HuH-7 (cell line): ENCODE data around the gene SIPA1.
"Not testable (repeated sequence)": the region's sequence is repeated elsewhere in the genome, so short reads cannot be mapped to it uniquely, and the experiment has no call there.

ENCODE experiments used
- DNase-seq: peaks from one replicate; pipeline ENCODE4 v3.0.0; 2011; ENCODE audit warnings: low spot score

SIPA1 gene

DNA sequence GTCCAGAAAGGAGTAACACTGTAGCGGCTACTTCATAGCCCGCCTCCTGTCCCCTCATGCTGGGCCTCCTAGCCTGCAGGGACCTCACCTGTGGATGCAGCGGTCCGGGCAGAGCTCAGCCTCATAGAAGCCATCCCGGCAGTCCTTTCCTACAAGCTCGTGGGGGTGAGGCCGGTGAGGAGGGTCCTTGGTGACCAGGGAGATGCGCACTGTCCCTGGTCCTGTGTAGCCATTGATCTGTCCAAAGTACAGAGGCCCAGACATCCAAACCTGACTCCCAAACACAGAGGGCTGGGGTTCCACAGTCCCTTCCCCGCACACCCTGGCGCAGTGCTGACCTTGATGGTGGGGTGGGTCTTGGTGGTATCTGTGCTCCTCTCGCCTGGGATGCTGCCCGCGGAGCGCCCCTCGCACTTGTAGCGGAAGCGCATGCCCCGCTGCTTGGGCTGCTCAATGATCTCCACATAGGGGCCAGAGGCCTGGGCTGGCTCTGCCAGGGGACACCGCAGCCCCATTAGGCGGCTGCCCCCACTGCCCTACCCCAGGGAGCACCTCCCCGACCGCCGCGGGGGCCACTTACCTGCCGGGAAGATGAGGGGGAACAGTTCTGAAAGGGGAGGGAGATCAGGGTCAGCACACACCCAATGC lies 23.8 kb downstream of the SIPA1 start:
- DNase-seq, result no peak

DNA sequence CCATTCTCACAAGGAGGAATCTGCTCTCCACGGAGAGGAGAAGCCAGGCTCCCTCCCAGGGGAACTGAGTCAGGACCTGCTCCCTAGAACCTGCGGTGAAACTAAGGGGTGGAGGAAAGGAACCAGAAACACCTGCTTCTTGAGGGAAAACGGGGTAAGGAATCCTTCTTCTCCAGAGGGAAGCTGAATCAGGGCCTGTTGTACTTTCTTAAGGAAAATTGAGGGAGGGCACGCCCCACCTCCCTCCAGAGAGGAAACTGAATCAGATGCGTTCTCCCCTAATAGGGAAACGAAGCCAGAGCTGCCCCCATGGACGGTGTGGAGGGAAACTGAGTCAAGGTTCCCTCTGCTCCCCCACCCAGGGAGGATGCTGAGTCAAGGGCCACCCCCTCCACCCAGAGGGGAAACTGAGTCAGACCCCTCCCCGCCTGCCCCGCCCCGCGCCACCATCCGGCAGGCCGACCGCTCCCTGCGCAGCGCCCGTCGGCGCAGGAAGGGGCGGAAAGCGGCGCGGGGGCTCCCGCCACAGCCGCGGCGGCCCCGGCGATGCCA lies 24.4 kb downstream of the SIPA1 start:
- no peak for DNase-seq

DNA sequence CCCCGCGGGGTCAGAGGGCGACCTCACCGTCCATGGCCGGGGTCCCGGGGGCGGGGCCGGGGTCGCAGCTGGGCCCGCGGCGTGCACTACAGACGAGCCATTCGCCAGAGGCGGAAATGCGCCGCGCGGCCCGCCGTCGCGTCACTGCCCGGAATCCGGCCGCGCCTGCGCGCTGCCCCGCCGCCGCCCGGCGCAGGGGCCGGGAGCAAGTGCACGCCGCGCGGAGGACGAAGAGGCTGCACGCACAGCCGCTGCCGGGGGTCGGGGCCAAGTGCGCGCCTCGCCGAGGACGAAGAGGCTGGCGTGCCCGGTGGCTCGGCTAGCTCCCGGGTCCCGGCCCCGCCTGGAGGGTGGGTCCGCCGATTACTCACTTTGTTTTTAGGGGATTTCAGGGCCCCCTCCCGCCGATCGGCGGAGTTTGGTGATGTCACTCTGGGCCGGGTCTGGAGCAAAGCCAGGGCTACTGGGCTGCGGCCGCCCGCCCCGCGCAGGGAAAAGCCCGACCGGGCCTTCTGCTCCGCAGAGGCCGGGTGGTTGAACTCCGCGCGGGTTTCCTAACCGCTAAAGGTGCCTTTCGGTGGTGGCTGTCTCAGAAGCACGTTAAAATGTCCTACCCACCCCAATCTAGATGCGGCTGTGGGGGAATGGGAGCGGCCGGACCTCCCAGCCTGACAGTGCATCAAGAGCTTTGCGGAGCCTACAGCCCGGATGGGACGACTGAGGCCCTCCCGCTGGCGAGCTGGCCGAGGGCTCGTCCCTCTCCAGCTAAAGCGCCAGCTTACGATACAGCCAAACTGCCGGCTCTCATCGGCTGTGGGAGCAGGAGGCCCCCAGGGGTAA lies 25.1 kb downstream of the SIPA1 start, which contains the start of gene RELA:
TSS of gene RELA (minus strand) at position 118 of the 840 bp plus-strand sequence. CDS start at position 34, 84 bp downstream.
- peak; percentile 79 for DNase-seq

DNA sequence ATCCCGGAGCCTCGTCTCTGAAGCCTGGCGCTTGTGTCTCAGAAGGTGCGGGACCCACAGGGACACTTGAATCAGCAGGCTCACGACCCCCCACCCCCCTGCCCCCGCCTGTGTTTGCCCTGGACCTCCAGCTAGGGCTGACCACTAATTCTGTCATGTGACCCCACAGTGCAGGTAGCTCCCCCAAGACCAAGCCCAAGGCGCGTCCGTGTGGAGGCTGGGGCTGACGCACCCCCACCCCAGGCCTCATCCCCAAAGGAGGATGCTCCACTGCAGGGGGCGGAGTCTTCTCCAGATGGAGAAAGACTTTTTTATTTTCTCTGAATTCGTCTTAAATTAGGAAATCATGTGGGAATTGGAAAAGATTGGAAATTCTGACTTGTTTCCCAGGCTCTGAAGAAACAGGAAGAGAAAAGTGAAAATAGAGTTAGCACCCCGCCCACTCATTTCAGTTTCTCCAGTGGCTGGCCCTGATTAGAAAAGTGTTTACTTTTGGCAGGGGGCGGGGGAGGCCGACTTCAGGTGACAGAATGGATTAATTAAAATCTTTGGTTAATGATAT lies 25.8 kb downstream of the SIPA1 start:
- no peak for DNase-seq

DNA sequence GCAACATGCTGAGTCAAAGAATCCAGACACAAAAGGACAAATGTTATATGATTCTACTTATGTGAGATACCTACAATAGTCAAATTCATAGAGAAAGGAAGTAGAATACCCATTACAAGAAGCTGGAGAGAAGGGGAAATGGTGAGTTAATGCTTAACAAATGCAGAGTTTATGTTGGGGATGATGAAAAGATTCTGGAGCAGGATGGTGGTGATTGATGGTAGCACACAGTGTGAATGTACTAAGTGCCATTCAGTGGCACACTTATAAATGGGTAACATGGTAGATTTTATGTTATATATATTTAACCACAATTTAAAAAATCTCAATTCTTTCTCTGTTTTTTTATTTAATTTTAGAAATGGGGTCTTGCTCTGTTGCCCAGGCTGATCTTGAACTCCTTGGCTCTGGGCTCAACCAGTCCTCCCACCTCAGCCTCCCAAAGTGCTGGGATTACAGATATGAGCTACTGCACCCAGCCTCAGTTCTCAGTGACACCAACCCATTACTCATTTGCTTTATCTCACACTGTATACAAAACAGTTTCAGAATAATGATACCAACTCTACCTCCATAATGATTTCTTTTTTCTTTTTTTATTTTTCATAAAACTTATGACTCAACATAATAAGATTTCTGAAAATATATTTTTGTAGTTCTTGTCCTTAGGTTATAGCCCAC lies 34.4 kb downstream of the SIPA1 start:
- no peak for DNase-seq

DNA sequence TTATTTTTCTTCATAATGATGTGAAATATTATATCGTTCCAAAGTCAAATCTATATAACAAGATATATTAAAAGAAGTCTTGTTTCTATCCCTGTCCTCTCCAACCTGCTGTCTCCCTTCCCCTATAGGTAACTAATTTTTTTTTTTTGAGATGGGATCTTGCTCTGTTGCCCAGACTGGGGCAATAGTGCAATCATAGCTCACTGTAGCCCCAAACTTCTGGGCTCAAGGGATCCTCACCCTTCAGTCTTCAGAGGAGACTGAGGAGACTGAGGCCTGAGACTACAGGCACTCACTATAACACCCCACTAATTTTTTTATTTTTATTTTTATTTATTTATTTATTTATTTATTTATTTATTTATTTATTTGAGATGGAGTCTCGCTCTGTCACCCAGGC lies 35.1 kb downstream of the SIPA1 start:
- DNase-seq, result no peak

DNA sequence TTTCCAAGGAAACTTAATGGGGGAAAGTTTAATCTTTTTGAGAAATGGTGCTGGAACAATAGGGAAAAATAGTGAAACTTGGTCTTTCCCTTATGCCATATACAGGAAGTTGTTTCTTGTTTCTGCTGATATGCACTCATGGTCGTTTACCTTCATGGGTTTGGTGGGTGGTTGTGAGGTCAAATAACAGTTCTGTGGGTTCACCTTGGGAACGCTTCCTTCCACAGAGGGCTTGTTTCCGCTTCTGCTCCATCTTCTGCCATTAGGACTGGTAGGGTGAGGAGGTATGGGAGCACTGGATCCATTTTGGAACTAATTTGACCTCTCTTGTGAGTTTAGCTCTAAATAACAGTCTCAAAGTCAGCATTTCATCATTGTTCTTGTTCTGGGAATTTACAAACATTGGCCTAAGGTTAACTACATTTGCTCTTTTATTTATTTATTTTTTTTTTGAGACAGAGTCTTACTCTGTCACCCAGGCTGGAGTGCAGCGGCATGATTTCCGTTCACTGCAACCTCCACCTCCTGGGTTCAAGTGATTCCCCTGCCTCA lies 42.4 kb downstream of the SIPA1 start:
- DNase-seq, result no peak

DNA sequence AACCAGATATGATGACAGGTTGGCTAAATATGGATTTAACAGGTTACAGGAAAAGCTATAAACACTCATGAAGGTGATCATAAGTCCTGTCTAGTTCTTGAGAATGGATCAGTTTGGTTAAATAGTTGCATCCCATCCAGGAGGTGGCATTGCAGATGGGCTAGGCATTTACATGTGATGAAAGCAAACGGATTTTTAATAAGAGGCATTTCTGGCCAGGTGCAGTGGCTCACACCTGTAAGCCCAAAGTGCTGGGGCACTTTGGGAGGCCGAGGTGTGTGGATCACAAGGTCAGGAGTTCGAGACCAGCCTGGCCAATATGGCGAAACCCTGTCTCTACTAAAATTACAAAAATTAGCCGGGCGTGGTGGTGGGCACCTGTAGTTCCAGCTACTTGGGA lies 45.6 kb downstream of the SIPA1 start:
- not testable (repeated sequence) for DNase-seq

DNA sequence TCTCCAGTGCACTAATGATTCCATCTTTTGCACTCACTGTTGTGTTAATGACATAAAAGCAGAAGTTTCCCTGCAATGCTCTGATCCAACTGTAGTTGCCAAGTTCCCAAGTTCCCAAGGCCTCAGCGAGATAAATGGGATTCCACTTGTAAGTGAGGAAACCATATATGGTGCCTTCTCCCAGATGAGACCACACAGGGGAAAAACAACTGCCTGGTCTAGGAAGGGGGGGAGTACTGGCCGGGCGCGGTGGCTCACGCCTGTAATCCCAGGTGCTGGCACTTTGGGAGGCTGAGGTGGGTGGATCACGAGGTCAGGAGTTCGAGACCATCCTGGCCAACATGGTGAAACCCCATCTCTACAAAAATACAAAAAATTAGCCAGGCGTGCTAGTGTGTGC lies 48.1 kb downstream of the SIPA1 start:
- no peak for DNase-seq

DNA sequence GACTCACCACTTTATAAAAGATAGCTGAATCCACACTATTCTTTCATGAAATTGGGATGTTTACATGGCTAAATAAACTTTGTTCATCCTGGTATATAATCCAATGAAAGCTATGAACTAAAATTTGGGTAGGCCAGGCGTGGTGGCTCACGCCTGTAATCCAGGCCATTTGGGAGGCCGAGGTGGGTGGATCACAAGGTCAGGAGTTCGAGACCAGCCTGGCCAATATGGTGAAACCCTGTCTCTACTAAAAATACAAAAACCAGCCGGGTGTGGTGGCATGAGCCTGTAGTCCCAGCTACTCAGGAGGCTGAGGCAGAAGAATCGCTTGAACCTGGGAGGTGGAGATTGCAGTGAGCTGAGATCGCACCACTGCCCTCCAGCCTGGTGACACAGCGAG lies 53.9 kb downstream of the SIPA1 start:
- not testable (repeated sequence) for DNase-seq

DNA sequence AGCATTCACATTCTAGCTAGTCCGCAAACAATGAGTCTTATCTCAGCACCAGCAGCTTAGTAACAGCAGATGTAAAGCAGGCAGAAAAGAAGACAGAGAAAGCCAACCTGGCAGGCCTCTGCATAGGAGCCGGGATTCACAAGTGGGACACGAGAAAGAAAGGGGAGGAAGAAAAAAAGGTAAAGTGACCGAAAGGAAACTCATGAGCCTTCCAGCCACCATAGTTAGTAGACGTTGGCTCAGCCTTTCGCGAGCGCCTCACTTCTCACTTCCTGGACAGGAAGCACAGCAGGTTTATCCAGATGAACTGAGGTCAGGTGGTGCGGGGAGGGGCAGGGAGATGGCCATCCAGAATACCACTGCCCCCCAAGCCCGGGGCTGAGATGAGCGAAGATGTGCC lies 54.5 kb downstream of the SIPA1 start:
- DNase-seq, result no peak

DNA sequence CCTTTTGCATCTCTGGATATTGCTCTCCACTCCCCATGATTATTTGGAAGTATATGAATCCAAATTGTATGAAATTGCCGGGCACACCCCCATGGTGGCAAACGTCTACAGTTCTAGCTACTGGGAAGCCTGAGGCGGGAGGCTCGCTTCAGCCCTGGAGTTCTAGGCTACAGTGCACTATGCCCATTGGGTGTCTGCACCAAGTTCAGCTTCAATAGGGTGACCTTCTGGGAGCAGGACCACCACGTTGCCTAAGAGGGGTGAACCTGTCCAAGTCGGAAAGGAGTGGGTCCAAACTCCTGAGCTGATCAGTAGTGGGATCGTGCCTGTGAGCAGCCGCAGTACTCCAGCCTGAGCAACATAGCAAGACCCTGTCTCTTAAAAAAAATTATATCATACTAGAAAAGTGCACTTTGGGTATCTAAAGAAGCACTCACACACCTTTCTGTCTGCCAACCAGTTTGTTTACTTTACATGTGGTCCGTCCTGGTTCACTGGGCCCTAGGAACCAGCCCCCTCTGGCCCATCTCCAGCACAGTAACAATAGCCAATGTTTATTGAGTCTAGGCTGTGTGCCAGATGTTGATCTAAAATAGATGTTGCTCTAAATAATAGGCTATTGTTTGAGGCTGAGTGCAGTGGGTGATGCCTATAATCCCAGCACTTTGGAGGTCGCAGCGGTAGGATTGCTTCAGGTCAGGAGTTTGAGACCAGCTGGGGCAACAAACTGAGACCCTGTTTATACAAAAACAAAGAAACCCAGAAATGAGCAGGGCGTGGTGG lies 57.7 kb downstream of the SIPA1 start:
- DNase-seq, result no peak

DNA sequence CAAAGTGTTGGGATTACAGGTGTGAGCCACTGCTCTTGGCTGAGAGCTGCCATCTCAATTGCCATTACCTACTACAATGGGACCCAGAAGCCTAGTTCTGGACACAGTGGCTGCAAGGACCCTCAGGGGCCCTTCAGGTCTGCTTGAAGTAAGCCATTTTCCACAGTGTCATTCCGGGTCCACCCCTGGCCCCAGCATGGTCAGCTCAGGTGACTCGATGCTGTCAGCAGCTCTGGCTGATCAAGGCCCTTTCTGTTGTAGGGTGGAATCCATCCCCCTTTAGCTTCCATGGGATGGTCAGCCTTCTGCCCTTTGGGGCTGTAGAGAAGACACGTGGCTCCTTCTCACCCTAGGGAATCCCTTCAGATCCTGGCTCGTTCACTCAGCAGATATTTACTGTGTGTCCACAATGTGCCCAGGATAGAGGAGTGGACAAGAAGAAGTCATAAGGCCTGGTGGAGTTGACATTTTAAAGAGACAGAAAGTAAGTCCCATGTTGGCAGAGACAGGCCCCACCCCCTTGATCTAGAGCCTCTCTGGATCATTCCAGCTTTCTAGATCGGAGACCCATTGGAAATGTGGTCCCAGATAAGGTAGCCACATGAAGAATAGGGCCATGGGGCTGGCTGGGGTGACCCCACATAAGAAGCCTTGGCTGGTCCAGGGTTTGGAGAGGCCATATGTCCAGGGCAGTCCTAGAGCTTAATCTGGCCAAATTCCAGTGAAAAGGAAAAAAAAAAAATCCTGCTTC lies 59.1 kb downstream of the SIPA1 start:
- DNase-seq, result no peak

DNA sequence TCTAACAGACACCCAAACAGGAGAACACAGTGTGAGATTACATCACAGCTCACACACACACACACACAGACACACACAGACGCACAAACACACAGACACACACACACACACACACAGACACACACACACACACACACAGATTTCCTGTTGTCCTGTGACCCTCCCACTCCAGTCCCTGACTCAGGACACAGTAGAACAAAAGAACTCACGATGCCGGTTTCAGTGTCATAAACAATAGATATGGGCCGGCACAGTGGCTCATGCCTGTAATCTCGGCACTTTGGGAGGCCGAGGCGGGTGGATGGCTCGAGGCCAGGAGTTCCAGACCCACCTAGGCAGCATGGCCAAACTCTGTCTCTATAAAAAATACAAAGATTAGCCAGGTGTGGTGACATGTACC lies 60.3 kb downstream of the SIPA1 start:
- no peak for DNase-seq

DNA sequence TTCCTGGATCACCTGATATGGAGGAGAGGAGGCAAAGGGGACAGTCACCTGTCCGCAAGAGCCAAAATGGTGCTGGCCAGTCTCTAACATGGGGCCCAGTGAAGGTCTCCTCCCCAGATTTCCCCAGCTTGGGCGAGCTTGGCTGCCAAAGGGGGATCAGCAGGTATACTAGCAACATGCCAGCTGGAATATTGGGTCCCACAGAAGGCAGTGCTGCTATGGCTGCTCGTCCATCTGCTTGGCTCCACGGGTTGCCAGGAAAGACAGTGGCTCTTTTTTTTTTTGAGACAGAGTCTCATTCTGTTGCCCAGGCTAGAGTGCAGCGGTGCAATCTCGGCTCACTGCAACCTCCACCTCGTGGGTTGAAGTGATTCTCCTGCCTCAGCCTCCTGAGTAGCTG lies 61.4 kb downstream of the SIPA1 start:
- no peak for DNase-seq

DNA sequence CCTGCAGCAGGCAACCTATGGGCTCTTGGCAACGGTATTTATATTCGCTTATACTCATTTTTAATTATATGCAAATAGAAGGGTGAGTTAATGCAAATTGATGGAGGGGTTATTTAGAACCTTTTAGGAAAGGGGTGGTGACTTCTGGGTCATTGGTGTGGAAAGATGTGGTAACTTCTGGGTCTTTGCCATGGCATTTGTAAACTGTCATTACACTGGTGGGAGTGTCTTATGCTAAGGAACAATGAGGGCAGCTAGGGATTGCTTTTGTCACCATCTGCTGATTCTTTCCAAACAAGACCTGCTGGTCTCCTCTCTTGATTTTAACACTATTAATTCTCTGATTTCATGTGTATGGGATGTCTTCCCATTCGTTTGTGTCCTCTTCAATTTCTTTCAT lies 62.5 kb downstream of the SIPA1 start:
- no peak for DNase-seq
